H1 (cell line): Measurements from ENCODE around the gene ITIH6. TPM values are rescaled to one million over a fixed set of nuclear protein-coding genes. Genes with fewer than 3 reads are reported as not detected.

Experiments used
- CTCF ChIA-PET: fragments of 300-600 bp; sonication (Branson Sonifier 250); formaldehyde crosslinking; loops from one replicate; lab custom pipeline; 2021; ENCODE audit not compliant: partially characterized antibody; lab: Charles Lee
- POLR2A ChIA-PET: fragments of 300-600 bp; sonication (Branson Sonifier 250); formaldehyde crosslinking; loops from one replicate; lab custom pipeline; 2021; ENCODE audit warnings: inconsistent platforms; ENCODE audit not compliant: partially characterized antibody; lab: Charles Lee
- DNase-seq, 2 experiments: peaks; one replicate each; pipeline versions ENCODE4 v3.0.0 to v3.0.0-alpha.2; 2010 to 2022; ENCODE audit warnings: low spot score in 2 of 2, low read depth in 1 of 2, mixed read lengths in 1 of 2
- FAIRE-seq: peaks from 2 replicates; lab custom pipeline; 2011; peaks lifted over from hg19 to GRCh38; lab: Jason Lieb, UNC
- H2AFZ ChIP-seq: 2 replicates; pipeline ENCODE4 v1.8.1; 2012; ENCODE audit warnings: low read length, inconsistent platforms
- H2AK5ac ChIP-seq: 2 replicates; pipeline ENCODE4 v1.6.1; 2013; ENCODE audit warnings: low read depth, low read length
- H2BK120ac ChIP-seq: replicated peaks from 2 replicates; pipeline ENCODE3; 2013; ENCODE audit warnings: low read depth, low read length, inconsistent platforms
- H2BK12ac ChIP-seq: 2 replicates; pipeline ENCODE4 v1.6.1; 2013; ENCODE audit warnings: low read depth, low read length
- H2BK15ac ChIP-seq: 2 replicates; pipeline ENCODE4 v1.6.1; 2013; ENCODE audit warnings: low read length
- H2BK20ac ChIP-seq: 2 replicates; pipeline ENCODE4 v1.6.1; 2013; ENCODE audit warnings: low read length
- H2BK5ac ChIP-seq: 2 replicates; pipeline ENCODE4 v1.6.1; 2013; ENCODE audit warnings: low read depth, low read length
- H3K14ac ChIP-seq: 2 replicates; pipeline ENCODE4 v1.6.1; 2013; ENCODE audit warnings: inconsistent platforms; ENCODE audit not compliant: insufficient read length
- H3K18ac ChIP-seq: 2 replicates; pipeline ENCODE4 v1.6.1; 2013; ENCODE audit warnings: low read length; ENCODE audit errors: extremely low read depth
- H3K23ac ChIP-seq: 2 replicates; pipeline ENCODE4 v1.6.1; 2013; ENCODE audit warnings: inconsistent platforms; ENCODE audit not compliant: insufficient read length
- H3K23me2 ChIP-seq: 2 replicates; pipeline ENCODE4 v1.6.1; 2013; ENCODE audit warnings: low read depth, low read length
- H3K27ac ChIP-seq: 2 replicates; pipeline ENCODE4 v1.6.1; 2011; ENCODE audit warnings: low read depth, low read length, inconsistent platforms
- H3K27me3 ChIP-seq, 4 experiments: replicated peaks in 1 of 4; 1 replicate in 1 of 4; 2 replicates in 3 of 4; pipeline versions ENCODE4 v1.6.1 to v1.8.1; 2011 to 2013; ENCODE audit warnings: low read length in 3 of 4, mild to moderate bottlenecking in 3 of 4, inconsistent platforms in 2 of 4, mixed read lengths in 2 of 4, moderate library complexity in 1 of 4; ENCODE audit not compliant: control insufficient read depth in 3 of 4, insufficient read depth in 3 of 4; ENCODE audit errors: extremely low read depth in 1 of 4
- H3K36me3 ChIP-seq, 4 experiments: 2 replicates each; pipeline versions ENCODE4 v1.6.1 to v1.8.1; 2011 to 2013; ENCODE audit warnings: mild to moderate bottlenecking in 4 of 4, low read length in 3 of 4, moderate library complexity in 2 of 4, control low read depth in 1 of 4, inconsistent platforms in 1 of 4; ENCODE audit not compliant: insufficient read depth in 4 of 4, control insufficient read depth in 2 of 4
- H3K4ac ChIP-seq: replicated peaks from 2 replicates; pipeline ENCODE3; 2013; ENCODE audit warnings: low read length, low read depth, mixed read lengths, inconsistent platforms; ENCODE audit not compliant: insufficient read length
- H3K4me1 ChIP-seq, 4 experiments: replicated peaks in 1 of 4; 1 replicate in 1 of 4; 2 replicates in 3 of 4; pipeline versions ENCODE4 v1.6.1 to v1.8.1; 2011 to 2013; ENCODE audit warnings: low read length in 3 of 4, inconsistent platforms in 2 of 4, mixed read lengths in 1 of 4; ENCODE audit not compliant: insufficient read depth in 4 of 4, control insufficient read depth in 3 of 4
- H3K4me2 ChIP-seq, 2 experiments: 2 replicates each; pipeline versions ENCODE4 v1.6.1 to v1.8.1; 2011 to 2013; ENCODE audit warnings: low read depth in 2 of 2, low read length in 2 of 2, control low read depth in 1 of 2, inconsistent platforms in 1 of 2, mild to moderate bottlenecking in 1 of 2; ENCODE audit not compliant: insufficient read depth in 1 of 2
- H3K4me3 ChIP-seq, 4 experiments: fragments of 200-600, 300-600 bp in 1 of 4; sonication (generic), shearing (Covaris generic), sonication (Bioruptor Twin) in 1 of 4; 2 replicates each; pipeline versions ENCODE4 v1.5.1 to v1.8.1; 2011 to 2016; ENCODE audit warnings: low read length in 4 of 4, low read depth in 3 of 4, control low read depth in 2 of 4, inconsistent platforms in 2 of 4, mild to moderate bottlenecking in 2 of 4, mixed read lengths in 1 of 4, moderate library complexity in 1 of 4; ENCODE audit not compliant: insufficient read depth in 2 of 4; ENCODE audit errors: extremely low read depth in 1 of 4
- H3K56ac ChIP-seq: replicated peaks from 2 replicates; pipeline ENCODE3; 2013; ENCODE audit warnings: low read depth, mild to moderate bottlenecking, mixed read lengths, low read length, inconsistent platforms; ENCODE audit not compliant: insufficient read length
- H3K79me1 ChIP-seq: 2 replicates; pipeline ENCODE4 v1.6.1; 2013; ENCODE audit warnings: low read depth, low read length, control low read depth
- H3K79me2 ChIP-seq, 2 experiments: 2 replicates each; pipeline versions ENCODE4 v1.6.1 to v1.8.1; 2012 to 2013; ENCODE audit warnings: low read length in 2 of 2, mild to moderate bottlenecking in 2 of 2, inconsistent platforms in 1 of 2; ENCODE audit not compliant: insufficient read depth in 2 of 2, control insufficient read depth in 1 of 2
- H3K9ac ChIP-seq, 4 experiments: replicated peaks in 1 of 4; 1 replicate in 1 of 4; 2 replicates in 3 of 4; pipeline versions ENCODE4 v1.6.1 to v1.8.1; 2011 to 2013; ENCODE audit warnings: low read depth in 3 of 4, low read length in 3 of 4, control low read depth in 2 of 4, mild to moderate bottlenecking in 2 of 4, moderate library complexity in 2 of 4, inconsistent platforms in 1 of 4; ENCODE audit errors: extremely low read depth in 1 of 4
- H3K9me3 ChIP-seq, 2 experiments: 2 replicates each; pipeline versions ENCODE4 v1.6.1 to v1.8.1; 2012 to 2013; ENCODE audit warnings: mild to moderate bottlenecking in 2 of 2, moderate library complexity in 2 of 2, control low read depth in 1 of 2, inconsistent platforms in 1 of 2, low read depth in 1 of 2, low read length in 1 of 2, mixed read lengths in 1 of 2; ENCODE audit not compliant: insufficient read depth in 2 of 2
- H4K20me1 ChIP-seq, 2 experiments: replicated peaks in 1 of 2; 2 replicates each; pipeline versions ENCODE3 to v1.8.1; 2011 to 2013; ENCODE audit warnings: inconsistent platforms in 2 of 2, low read length in 2 of 2, mild to moderate bottlenecking in 1 of 2; ENCODE audit not compliant: insufficient read depth in 2 of 2, control insufficient read depth in 1 of 2
- H4K5ac ChIP-seq: 2 replicates; pipeline ENCODE4 v1.6.1; 2013; ENCODE audit warnings: low read length, low read depth, mixed read lengths, inconsistent platforms; ENCODE audit not compliant: insufficient read length
- H4K8ac ChIP-seq: 2 replicates; pipeline ENCODE4 v1.8.0; 2013; ENCODE audit warnings: mild to moderate bottlenecking, moderate library complexity, low read length, inconsistent platforms; ENCODE audit not compliant: insufficient read depth; ENCODE audit errors: extremely low read depth
- H4K91ac ChIP-seq: replicated peaks from 2 replicates; pipeline ENCODE3; 2013; ENCODE audit warnings: low read length, mixed read lengths, inconsistent platforms; ENCODE audit not compliant: insufficient read length
- BCL11A ChIP-seq, 2 experiments: IDR thresholded peaks; one replicate each; pipeline ENCODE4 v1.6.1; 2011; ENCODE audit warnings: low read depth in 2 of 2, low read length in 2 of 2, mild to moderate bottlenecking in 2 of 2
- CTBP2 ChIP-seq: IDR thresholded peaks from 2 replicates; pipeline ENCODE4 v1.7.0; 2011; ENCODE audit warnings: borderline replicate concordance, mild to moderate bottlenecking, moderate library complexity, mixed read lengths, low read length; ENCODE audit not compliant: insufficient read depth, insufficient read length
- HDAC2 ChIP-seq, 2 experiments: fragments of 300-600 bp in 1 of 2; sonication (generic) in 1 of 2; IDR thresholded peaks; 2 replicates each; pipeline ENCODE4 v1.6.1; 2011 to 2012; ENCODE audit warnings: low read depth in 2 of 2, low read length in 2 of 2, mild to moderate bottlenecking in 2 of 2, moderate library complexity in 2 of 2, borderline replicate concordance in 1 of 2, inconsistent platforms in 1 of 2
- JUN ChIP-seq: IDR thresholded peaks from 2 replicates; pipeline ENCODE4 v1.6.1; 2011; ENCODE audit warnings: low read depth, mild to moderate bottlenecking, improper control_type of control experiment, low read length
- JUND ChIP-seq: IDR thresholded peaks from 2 replicates; pipeline ENCODE4 v1.6.1; 2011; ENCODE audit warnings: mild to moderate bottlenecking, improper control_type of control experiment, low read length
- NANOG ChIP-seq: IDR thresholded peaks from 2 replicates; pipeline ENCODE4 v1.6.1; 2011; ENCODE audit warnings: low read length, low read depth, mild to moderate bottlenecking, inconsistent platforms; ENCODE audit not compliant: insufficient read depth, poor library complexity, severe bottlenecking
- RAD21 ChIP-seq, 2 experiments: IDR thresholded peaks in 1 of 2; conservative IDR thresholded peaks in 1 of 2; 2 replicates each; pipeline ENCODE4 v1.6.1; 2011; ENCODE audit warnings: low read depth in 2 of 2, low read length in 2 of 2, improper control_type of control experiment in 1 of 2, inconsistent platforms in 1 of 2, mild to moderate bottlenecking in 1 of 2, moderate library complexity in 1 of 2
- SRF ChIP-seq: IDR thresholded peaks from 2 replicates; pipeline ENCODE4 v1.6.1; 2011; ENCODE audit warnings: mild to moderate bottlenecking, low read depth, low read length, moderate library complexity
- TEAD4 ChIP-seq: IDR thresholded peaks from 2 replicates; pipeline ENCODE4 v1.6.1; 2012; ENCODE audit warnings: low read depth, low read length, inconsistent platforms, mixed read lengths
- ZNF274 ChIP-seq: IDR thresholded peaks from 2 replicates; pipeline ENCODE4 v1.7.0; 2012; ENCODE audit warnings: low read length, borderline replicate concordance; ENCODE audit errors: extremely low read depth
- WGBS, 2 experiments: shearing (Covaris generic) in 1 of 2; methylation state at CpG; one replicate each; pipeline versions ENCODE4 v1.1.6 to v1.1.7; 2013 to 2015; ENCODE audit warnings: low lambda C conversion rate in 2 of 2, mixed read lengths in 2 of 2, inconsistent platforms in 1 of 2, low coverage in 1 of 2, missing lambda C conversion rate in 1 of 2; ENCODE audit not compliant: insufficient replicate concordance in 2 of 2, insufficient coverage in 1 of 2, insufficient read length in 1 of 2; ENCODE audit errors: extremely low coverage in 1 of 2, missing lambda C conversion rate in 1 of 2; 5-methylcytosine and 5-hydroxymethylcytosine counted together
- polyA plus RNA-seq, 7 experiments: library from polyadenylated mRNA; depleted of rRNA in 3 of 7; stranded (reverse) in 5 of 7; unstranded in 2 of 7; fragments of >200 nt in 5 of 7; fragments of 200-250 nt in 2 of 7; gene quantifications; 1 replicate in 5 of 7; 2 replicates in 1 of 7; 4 replicates in 1 of 7; pipeline versions ENCODE4 v1.2.1 to v1.2.3, GENCODE V29; 2011 to 2013; ENCODE audit warnings: missing spikeins in 2 of 7, mixed read lengths in 2 of 7
- total RNA-seq: library from RNA; stranded (reverse); fragmentation: NEBNext Ultra II Directional; extraction: Animal tissue kit (Norgen Biotek cat#: 25700); gene quantifications from 2 replicates; pipeline ENCODE4 v1.2.1, GENCODE V29; 2021

Gene ITIH6
- total and polyA plus RNA-seq, 2 of the 8 experiments (the other 6 are each of a cell fraction or from before 2014, with no cell fraction given), result 0.02 TPM; not detected in 1

DNA sequence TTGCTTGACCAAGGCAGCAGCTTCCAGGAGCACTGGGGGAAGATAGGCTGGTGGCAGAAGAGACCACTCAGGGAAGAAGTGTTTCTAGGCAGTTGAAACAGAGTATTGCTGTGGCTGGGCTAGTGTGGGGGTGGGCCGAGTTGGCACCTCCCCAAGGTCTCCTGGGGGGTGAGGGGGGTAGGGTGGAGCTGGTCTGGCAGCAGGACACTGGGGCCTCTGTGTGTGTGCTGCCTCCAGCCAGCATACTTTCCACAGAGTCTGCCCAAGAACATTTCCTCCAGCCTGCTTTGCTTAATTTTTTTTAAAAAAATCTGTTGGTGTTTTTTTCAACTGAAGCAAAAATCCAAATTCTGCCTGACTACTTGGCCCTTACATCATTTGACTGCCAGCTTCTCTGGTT, 4.0 kb downstream of the ITIH6 start:
- Histone ChIP-seq H3K79me1 (no peaks in the 10 kb centered on the region), H4K20me1 (no peaks in the 10 kb centered on the region), H3K56ac (no peak overlapping the region), H2BK5ac (no peak overlapping the region), H4K5ac (no peak overlapping the region), H3K9ac (no peak overlapping the region), H3K4me1 (no peaks in the 10 kb centered on the region), H2AK5ac (no peak overlapping the region), H3K79me2 (no peaks in the 10 kb centered on the region), H2BK20ac (no peak overlapping the region), H3K23me2 (no peaks in the 10 kb centered on the region), H4K91ac (no peak overlapping the region), H4K8ac (no peak overlapping the region), H3K4me2 (no peak overlapping the region), H3K18ac (no peak overlapping the region), H3K27me3 (no peaks in the 10 kb centered on the region), H2BK15ac (no peak overlapping the region), H3K4me3 (no peak overlapping the region), H3K4ac (no peak overlapping the region), H3K9me3 (no peaks in the 10 kb centered on the region), H2AFZ (no peak overlapping the region), H3K27ac (no peak overlapping the region), H2BK120ac (no peak overlapping the region), H3K36me3 (no peaks in the 10 kb centered on the region), H2BK12ac (no peak overlapping the region), H3K14ac (no peak overlapping the region), H3K23ac (no peak overlapping the region)
- TF ChIP-seq SRF (no peak), CTBP2 (no peak), NANOG (no peak), JUN (no peak), JUND (no peak), RAD21 (IDR thresholded peaks at IDR 0.05 in 1 of 2, conservative IDR thresholded peaks at IDR 0.05 in 1 of 2; ENCODE audit: low read depth in 2 of 2, low read length in 2 of 2) (no peak), TEAD4 (no peak), BCL11A (IDR thresholded peaks at IDR 0.05; ENCODE audit: low read depth in 2 of 2, low read length in 2 of 2) (no peak), HDAC2 (IDR thresholded peaks at IDR 0.05; ENCODE audit: borderline replicate concordance in 1 of 2, low read depth in 2 of 2, low read length in 2 of 2) (no peak), ZNF274 (no peak)
- WGBS, 2 experiments, result 50% methylated on average over 1 of the region's 1 CpG; no CpG with 5 or more reads in 1 of the 2 experiments
- no peak for DNase-seq
- ChIA-PET CTCF (no interaction called here), POLR2A (interaction anchor here (0.6 kb wide), 1 partner anchor 250 kb away, joined by 3 read pairs; no protein-coding TSS in a partner anchor)
- FAIRE-seq, result no peak
